ENCODE results near the gene UHRF1.

DNA sequence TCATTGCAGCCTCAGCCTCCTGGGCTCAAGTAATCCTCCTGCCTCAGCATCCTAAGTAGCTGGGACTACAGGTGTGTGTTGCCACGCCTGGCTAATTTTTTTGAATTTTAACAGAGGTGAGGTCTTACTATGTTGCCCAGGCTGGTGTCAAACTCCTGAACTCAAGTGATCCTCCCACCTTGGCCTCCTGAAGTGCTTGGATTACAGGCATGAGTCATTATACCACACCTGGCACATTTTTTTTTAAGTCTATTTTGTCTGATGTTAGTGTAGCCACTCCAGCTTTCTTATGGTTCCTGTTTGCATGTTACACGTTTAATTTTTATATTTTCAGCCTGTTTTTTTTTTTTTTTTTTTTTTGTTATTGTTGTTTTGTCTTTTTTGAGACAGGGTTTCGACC lies 84.4 kb downstream of the UHRF1 start:
- TF ChIP-seq, protein P1, sequence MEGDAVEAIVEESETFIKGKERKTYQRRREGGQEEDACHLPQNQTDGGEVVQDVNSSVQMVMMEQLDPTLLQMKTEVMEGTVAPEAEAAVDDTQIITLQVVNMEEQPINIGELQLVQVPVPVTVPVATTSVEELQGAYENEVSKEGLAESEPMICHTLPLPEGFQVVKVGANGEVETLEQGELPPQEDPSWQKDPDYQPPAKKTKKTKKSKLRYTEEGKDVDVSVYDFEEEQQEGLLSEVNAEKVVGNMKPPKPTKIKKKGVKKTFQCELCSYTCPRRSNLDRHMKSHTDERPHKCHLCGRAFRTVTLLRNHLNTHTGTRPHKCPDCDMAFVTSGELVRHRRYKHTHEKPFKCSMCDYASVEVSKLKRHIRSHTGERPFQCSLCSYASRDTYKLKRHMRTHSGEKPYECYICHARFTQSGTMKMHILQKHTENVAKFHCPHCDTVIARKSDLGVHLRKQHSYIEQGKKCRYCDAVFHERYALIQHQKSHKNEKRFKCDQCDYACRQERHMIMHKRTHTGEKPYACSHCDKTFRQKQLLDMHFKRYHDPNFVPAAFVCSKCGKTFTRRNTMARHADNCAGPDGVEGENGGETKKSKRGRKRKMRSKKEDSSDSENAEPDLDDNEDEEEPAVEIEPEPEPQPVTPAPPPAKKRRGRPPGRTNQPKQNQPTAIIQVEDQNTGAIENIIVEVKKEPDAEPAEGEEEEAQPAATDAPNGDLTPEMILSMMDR (optimal IDR thresholded peaks at IDR 0.05 in 1 of 3, IDR thresholded peaks at IDR 0.05 in 1 of 3, conservative IDR thresholded peaks at IDR 0.05 in 1 of 3; ENCODE audit: extremely low read depth in 1 of 3, insufficient read depth in 2 of 3, low read length in 3 of 3): no peak
- TF ChIP-seq EZH2 (IDR thresholded peaks at IDR 0.05; ENCODE audit: low read length): no peak

Measured in keratinocyte (primary cell).